Prostate gland (tissue), 2 donors: ENCODE data around the gene CCDC200. TPM values are rescaled to one million over a fixed set of nuclear protein-coding genes. Genes with fewer than 3 reads are reported as not detected.
A peak's percentile ranks its signal among the peaks of the same experiment; 100 is the strongest.

Experiments used
- DNase-seq: peaks from one replicate; pipeline ENCODE4 v3.0.0-alpha.2; 2019; ENCODE audit warnings: low spot score
- H3K27ac ChIP-seq, 2 donors: fragments of 200-600 bp; sonication (generic); 2 replicates each; pipeline ENCODE4 v1.5.1; 2017 to 2019
- H3K27me3 ChIP-seq: fragments of 200-600 bp; sonication (generic); replicated peaks from 2 replicates; pipeline ENCODE4 v1.5.1; 2019; ENCODE audit not compliant: insufficient read depth
- H3K36me3 ChIP-seq, 2 donors: fragments of 200-600 bp; sonication (generic); 1 replicate in 1 of 2; 2 replicates in 1 of 2; pipeline versions ENCODE4 v1.5.1 to v1.8.1; 2017 to 2019
- H3K4me1 ChIP-seq: fragments of 200-600 bp; sonication (generic); replicated peaks from 2 replicates; pipeline ENCODE4 v1.5.1; 2019
- H3K4me3 ChIP-seq, 2 donors: fragments of 200-600 bp; sonication (generic); 2 replicates each; pipeline ENCODE4 v1.5.1; 2017 to 2019
- H3K9me3 ChIP-seq: fragments of 200-600 bp; sonication (generic); 2 replicates; pipeline ENCODE4 v1.5.1; 2017
- CTCF ChIP-seq, 4 experiments: fragments of 200-600 bp in 2 of 4; fragments of 450-650 bp in 2 of 4; sonication (generic) in 2 of 4; IDR thresholded peaks; 1 replicate in 3 of 4; 2 replicates in 1 of 4; pipeline ENCODE4 v1.5.1; 2016 to 2019; ENCODE audit warnings: antibody characterized with exemption in 4 of 4, mild to moderate bottlenecking in 2 of 4, moderate library complexity in 2 of 4
- POLR2A ChIP-seq: fragments of 450-650 bp; IDR thresholded peaks from one replicate; pipeline ENCODE4 v1.6.1; 2016; ENCODE audit warnings: antibody characterized with exemption, mild to moderate bottlenecking
- POLR2AphosphoS5 ChIP-seq: sonication (generic); formaldehyde crosslinking; IDR thresholded peaks from one replicate; pipeline ENCODE4 v1.6.1; 2017; ENCODE audit warnings: antibody characterized with exemption
- WGBS: methylation state at CpG from one replicate; pipeline ENCODE4 v1.1.5; 2018; 5-methylcytosine and 5-hydroxymethylcytosine counted together
- intact Hi-C: fragments of 100-400 bp; cut with DNase I; formaldehyde crosslinking; loops from one replicate; pipeline ENCODE4 v1.14.2; 2022
- small RNA-seq, 2 donors: library from RNA; depleted of rRNA; stranded (forward); fragments of <200 nt; gene quantifications; one replicate each; pipeline ENCODE3, GENCODE V24; 2016
- total RNA-seq, 2 donors: library from RNA; depleted of rRNA; stranded (reverse); fragments of >200 nt; gene quantifications; one replicate each; pipeline ENCODE4 v1.1.0, GENCODE V29; 2016

Gene CCDC200
- total RNA-seq, 2 donors from 2014 or later = 2.7 TPM; not detected in 1

GRCh38 chr17:43183921-43184320, 44.5 kb downstream of the CCDC200 start:
- Histone ChIP-seq H3K36me3 (peaks cover 2 to 9% of the 10 kb centered on the region in 2 donors), H3K27ac (no peak overlapping the region), H3K4me3 (no peak overlapping the region), H3K27me3 (no peaks in the 10 kb centered on the region), H3K9me3 (no peaks in the 10 kb centered on the region), H3K4me1 (no peaks in the 10 kb centered on the region)
- DNase-seq = no peak
- intact Hi-C loops = no loop called here
- TF ChIP-seq POLR2AphosphoS5 (no peak), POLR2A (no peak), CTCF (IDR thresholded peaks at IDR 0.05) (no peak)
- 91% methylated on average over 3 of the region's 3 CpGs for WGBS

- 53% methylated on average over 2 of the region's 2 CpGs for WGBS
- intact Hi-C loops = no loop called here
- DNase-seq = no peak
- TF ChIP-seq CTCF (IDR thresholded peaks at IDR 0.05) = no peak
- TF ChIP-seq POLR2A = no peak
- no peak for TF ChIP-seq POLR2AphosphoS5
- H3K4me1 ChIP-seq = peaks cover 3% of the 10 kb centered on the region
- peaks cover 3 to 9% of the 10 kb centered on the region in 2 donors for H3K36me3 ChIP-seq
- H3K27ac ChIP-seq = peak overlapping the region in 1 of 2 donors; percentile 15
- H3K4me3 ChIP-seq = no peak overlapping the region
- H3K27me3 ChIP-seq = no peaks in the 10 kb centered on the region
- no peaks in the 10 kb centered on the region for H3K9me3 ChIP-seq
These were observed 52.3 kb downstream of the CCDC200 start for GRCh38 chr17:43176119-43176570.

GRCh38 chr17:43175213-43176118, 53.0 kb downstream of the CCDC200 start:
- peaks cover 3 to 9% of the 10 kb centered on the region in 2 donors for H3K36me3 ChIP-seq
- H3K27me3 ChIP-seq = no peaks in the 10 kb centered on the region
- peaks cover 3% of the 10 kb centered on the region for H3K4me1 ChIP-seq
- no peak for DNase-seq
- no peak overlapping the region for H3K27ac ChIP-seq
- WGBS = 64% methylated on average over 4 of the region's 4 CpGs
- H3K9me3 ChIP-seq = no peaks in the 10 kb centered on the region
- intact Hi-C loops = no loop called here
- H3K4me3 ChIP-seq = no peak overlapping the region
- TF ChIP-seq CTCF (IDR thresholded peaks at IDR 0.05) (no peak), POLR2AphosphoS5 (no peak), POLR2A (no peak)

GRCh38 chr17:43171586-43172487, 56.6 kb downstream of the CCDC200 start:
- peak; percentile 48 for DNase-seq
- peak overlapping the region; percentile 98 to 99 for H3K27ac ChIP-seq
- no peaks in the 10 kb centered on the region for H3K9me3 ChIP-seq
- WGBS = 2% methylated on average over 12 of the region's 12 CpGs
- no peaks in the 10 kb centered on the region for H3K27me3 ChIP-seq
- peaks cover 3% of the 10 kb centered on the region for H3K4me1 ChIP-seq
- no peak for TF ChIP-seq POLR2A
- TF ChIP-seq POLR2AphosphoS5 = peak; percentile 44
- H3K4me3 ChIP-seq = peak overlapping the region; percentile 68 to 81
- H3K36me3 ChIP-seq = peaks cover 0 to 3% of the 10 kb centered on the region in 2 donors
- intact Hi-C loops = loop anchor here (1.0 to 5.0 kb wide), 4 partner anchors 40 to 189 kb away; partner anchors contain the start of genes BRCA1, IFI35 and TMEM106A

Small RNAs within 50 kb of the gene (small RNA-seq; reads per million reads assigned to genes)
- gene RF00004 (0 reads per million in 2 donors), gene RNU2-1 (0 reads per million in 2 donors)

Other genes starting within 250 kb of the CCDC200 start
- gene PTGES3L, start 248.5 kb downstream of the CCDC200 start, total RNA-seq = 1 to 10 TPM; 3.4 to 3.9 TPM
- gene RUNDC1, start 248.1 kb downstream of the CCDC200 start, total RNA-seq = 10 to 100 TPM; 26.7 to 28.5 TPM
- 1,000 to 10,000 TPM in 1 of 2 donors, 100 to 1,000 TPM in 1; 571 to 1,082 TPM for gene RPL27, start 230.2 kb downstream of the CCDC200 start, total RNA-seq
- 10 to 100 TPM; 35.6 to 40.1 TPM for gene IFI35, start 221.8 kb downstream of the CCDC200 start, total RNA-seq
- gene VAT1, start 206.2 kb downstream of the CCDC200 start, total RNA-seq = 100 to 1,000 TPM in 1 of 2 donors, 10 to 100 TPM in 1; 89.1 to 255 TPM
- 1 to 10 TPM; 1.6 to 4.3 TPM for gene RND2, start 203.4 kb downstream of the CCDC200 start, total RNA-seq
- gene BRCA1, start 103.3 kb downstream of the CCDC200 start, total RNA-seq = 10 to 100 TPM in 1 of 2 donors, 1 to 10 TPM in 1; 9.1 to 12.8 TPM
- 100 to 1,000 TPM; 120 to 156 TPM for gene NBR1, start 57.4 kb downstream of the CCDC200 start, total RNA-seq
- gene TMEM106A, start 16.7 kb downstream of the CCDC200 start, total RNA-seq = 1 to 10 TPM; 2.6 to 8.0 TPM
- gene RNU2-1, start 5.4 kb upstream of the CCDC200 start, total RNA-seq = not detected
- gene ARL4D, start 170.4 kb upstream of the CCDC200 start, total RNA-seq = 10 to 100 TPM in 1 of 2 donors, 1 to 10 TPM in 1; 4.8 to 17.2 TPM